GM12874 (cell line): ENCODE measurements around the gene ITIH4.

Experiments
- CTCF ChIP-seq: IDR thresholded peaks from 2 replicates; pipeline ENCODE4 v1.5.1; 2011; ENCODE audit warnings: low read depth, mild to moderate bottlenecking, control low read depth, low read length, moderate library complexity; ENCODE audit not compliant: insufficient read depth

Gene ITIH4

GRCh38 chr3:52771334-52771681 is 59.2 kb downstream of the ITIH4 start:
- TF ChIP-seq CTCF = no peak

DNA sequence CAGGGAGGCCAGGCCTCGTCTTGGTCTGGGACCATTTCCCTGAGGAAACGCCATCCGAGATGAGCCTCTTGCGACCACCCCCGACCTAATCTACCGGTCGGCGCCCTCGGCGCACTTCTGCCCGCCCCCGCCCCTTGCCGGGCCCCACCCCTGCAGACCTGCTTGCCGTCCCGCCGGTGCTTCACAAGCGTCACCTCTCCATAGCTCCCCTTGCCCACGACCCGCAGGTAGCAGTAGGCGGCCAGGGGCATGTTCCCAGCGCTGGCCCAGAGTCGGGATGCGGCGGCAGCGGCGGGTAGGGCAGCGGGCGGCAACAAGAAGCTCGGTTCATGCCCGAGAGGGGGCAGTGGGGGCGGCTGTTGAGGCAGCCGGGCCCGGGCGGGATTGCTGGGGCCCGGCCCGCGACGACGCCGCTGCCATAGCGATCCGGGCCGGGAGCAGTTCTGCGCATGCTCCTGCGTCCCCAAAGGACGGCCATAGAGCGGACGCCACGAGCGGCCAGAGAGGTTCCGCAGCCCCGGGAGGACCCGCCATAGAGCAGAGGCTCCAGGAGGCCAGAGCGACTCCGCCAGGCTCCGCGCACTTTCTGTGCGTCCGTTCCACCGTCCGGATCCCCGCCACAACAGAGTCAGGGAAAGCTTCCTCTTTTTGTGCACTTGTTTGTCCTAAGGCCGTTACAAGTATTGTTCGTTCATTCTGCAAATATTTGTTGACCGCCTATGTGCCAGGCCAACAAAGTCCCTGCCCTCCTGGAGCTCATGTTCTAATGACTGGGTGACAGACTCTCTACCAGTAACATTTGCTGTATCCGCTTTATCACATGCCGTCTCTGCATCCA is 59.8 kb downstream of the ITIH4 start, which contains the start of gene NEK4:
NEK4 (minus strand) TSS at position 445 of the 838 bp plus-strand sequence; CDS start at position 251, 194 bp downstream.
- no peak for TF ChIP-seq CTCF

DNA sequence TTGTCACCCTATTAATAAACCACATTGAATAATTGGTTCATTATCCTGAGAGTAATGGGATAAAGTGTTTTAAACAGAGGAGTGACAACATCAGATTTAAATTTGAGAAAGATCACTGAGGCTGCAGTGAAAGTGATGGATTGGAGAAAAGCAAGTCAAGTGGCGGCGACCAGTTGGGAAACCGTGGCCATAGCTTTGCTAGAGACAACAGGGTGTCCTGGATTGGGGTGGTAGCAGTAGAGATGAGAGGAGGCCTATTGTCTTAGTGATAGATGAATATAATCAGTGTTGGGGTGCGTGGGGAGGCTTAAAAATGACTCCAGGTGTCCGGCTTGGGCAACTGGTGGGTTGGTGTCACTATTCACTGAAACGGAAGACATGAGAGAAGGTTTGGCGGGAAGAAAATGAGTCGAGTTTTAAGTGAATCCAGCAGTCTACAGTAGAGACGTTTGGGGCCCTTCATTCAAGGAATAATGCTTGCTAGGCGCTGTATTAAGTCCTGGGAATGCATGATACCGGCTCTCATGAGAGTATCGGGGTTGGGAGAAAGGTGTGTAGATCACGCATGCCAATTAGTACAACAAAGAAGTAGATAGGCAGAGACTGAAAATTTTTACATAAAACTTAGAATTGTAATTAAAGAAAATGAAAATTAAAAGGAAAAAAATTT is 60.6 kb downstream of the ITIH4 start:
- TF ChIP-seq CTCF = no peak

- TF ChIP-seq CTCF = no peak
Measured at GRCh38 chr3:52763466-52763865, 67.0 kb downstream of the ITIH4 start.
